GM12875 (cell line): ENCODE measurements around the gene CACNA1H.

Source experiments
- H3K4me3 ChIP-seq: one replicate; pipeline ENCODE4 v1.5.1; 2011; ENCODE audit warnings: low read depth, low read length, control low read depth
- TF ChIP-seq, protein P1 (sequence below): IDR thresholded peaks from 2 replicates; pipeline ENCODE4 v1.5.1; 2011; ENCODE audit warnings: low read depth, mild to moderate bottlenecking, control low read depth, inconsistent platforms, low read length, moderate library complexity, borderline replicate concordance; ENCODE audit not compliant: insufficient read depth

CACNA1H gene

DNA sequence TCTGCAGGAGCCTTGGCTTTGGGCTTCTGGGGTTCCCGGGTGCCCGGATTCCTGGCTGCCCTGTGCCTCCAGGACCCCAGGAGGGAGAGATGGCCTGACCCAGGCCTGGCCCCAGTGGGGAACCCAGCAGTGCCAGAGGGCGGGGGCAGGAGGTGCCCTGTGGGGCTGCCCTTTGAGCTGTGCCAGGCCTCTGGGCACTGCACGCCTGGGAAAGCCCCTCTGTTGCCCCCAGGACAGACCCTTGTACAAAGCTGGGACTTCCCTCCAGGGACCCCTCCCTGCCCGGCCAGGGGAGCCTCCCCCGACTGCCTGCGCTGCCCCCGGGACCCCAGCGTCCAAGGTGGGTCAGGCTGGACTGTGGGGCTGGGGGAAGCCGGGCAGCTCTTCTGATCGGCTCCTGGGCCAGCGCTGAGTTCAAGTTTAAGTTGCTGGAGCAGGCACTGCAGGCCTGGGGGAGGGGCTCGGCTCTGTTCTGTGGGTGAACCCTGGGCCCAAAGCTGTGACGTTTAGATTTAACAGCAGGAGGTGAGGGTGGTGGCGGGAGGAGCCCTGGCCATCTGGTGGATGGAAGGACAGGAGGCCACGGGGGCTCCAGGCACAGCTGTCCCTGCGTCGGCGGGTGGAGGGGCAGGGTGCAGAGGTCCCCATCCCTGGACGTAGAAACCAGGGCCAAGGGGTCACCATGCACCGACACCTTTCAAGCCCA, 29.2 kb upstream of the CACNA1H start:
- no peak overlapping the region for H3K4me3 ChIP-seq
- TF ChIP-seq, protein P1, sequence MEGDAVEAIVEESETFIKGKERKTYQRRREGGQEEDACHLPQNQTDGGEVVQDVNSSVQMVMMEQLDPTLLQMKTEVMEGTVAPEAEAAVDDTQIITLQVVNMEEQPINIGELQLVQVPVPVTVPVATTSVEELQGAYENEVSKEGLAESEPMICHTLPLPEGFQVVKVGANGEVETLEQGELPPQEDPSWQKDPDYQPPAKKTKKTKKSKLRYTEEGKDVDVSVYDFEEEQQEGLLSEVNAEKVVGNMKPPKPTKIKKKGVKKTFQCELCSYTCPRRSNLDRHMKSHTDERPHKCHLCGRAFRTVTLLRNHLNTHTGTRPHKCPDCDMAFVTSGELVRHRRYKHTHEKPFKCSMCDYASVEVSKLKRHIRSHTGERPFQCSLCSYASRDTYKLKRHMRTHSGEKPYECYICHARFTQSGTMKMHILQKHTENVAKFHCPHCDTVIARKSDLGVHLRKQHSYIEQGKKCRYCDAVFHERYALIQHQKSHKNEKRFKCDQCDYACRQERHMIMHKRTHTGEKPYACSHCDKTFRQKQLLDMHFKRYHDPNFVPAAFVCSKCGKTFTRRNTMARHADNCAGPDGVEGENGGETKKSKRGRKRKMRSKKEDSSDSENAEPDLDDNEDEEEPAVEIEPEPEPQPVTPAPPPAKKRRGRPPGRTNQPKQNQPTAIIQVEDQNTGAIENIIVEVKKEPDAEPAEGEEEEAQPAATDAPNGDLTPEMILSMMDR, result no peak

DNA sequence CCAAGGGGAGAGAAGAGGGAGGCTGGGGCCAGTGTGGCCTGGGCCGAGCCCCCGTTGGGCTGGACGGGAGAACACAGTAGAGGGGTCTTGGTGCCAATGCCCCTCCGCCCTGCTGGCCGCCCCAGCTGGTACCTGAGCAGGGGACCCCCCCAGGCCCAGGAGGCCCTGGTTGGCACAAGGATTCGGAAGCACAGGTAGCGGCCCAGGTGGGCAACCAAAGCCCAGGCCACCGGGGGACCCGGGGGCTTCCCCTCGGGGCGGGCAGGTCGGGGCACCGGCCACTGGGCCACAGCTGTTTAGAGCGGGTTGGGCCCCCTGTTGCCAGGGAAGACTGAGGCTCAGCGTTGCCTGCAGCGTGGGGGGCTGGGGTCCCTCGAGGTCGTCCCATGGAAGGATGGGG, 28.6 kb upstream of the CACNA1H start:
- TF ChIP-seq, protein P1, result no peak

DNA sequence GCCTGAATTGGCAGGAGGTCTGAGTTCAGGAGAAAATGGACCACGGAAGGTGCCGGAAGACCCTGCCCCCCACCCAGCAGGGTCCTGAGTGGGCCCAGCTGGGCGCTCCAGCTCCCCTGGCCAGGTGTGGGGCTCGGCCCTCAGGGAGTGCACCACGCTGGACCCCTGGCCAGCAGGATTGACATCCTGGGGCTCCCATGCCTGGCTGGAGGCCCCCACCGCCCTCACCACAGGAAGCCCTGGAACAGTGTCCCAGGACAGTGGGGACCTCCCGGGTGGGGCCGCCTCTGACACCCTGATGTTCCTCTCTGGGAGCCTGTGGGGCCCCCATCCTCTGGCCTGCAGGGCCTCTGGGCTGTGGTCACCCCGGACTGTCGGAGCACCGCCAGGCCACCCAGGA, 28.1 kb upstream of the CACNA1H start:
- TF ChIP-seq, protein P1, result no peak
- H3K4me3 ChIP-seq, result no peak overlapping the region

More for the DNA sequence above, 28.6 kb upstream of the CACNA1H start:
- no peak overlapping the region for H3K4me3 ChIP-seq

DNA sequence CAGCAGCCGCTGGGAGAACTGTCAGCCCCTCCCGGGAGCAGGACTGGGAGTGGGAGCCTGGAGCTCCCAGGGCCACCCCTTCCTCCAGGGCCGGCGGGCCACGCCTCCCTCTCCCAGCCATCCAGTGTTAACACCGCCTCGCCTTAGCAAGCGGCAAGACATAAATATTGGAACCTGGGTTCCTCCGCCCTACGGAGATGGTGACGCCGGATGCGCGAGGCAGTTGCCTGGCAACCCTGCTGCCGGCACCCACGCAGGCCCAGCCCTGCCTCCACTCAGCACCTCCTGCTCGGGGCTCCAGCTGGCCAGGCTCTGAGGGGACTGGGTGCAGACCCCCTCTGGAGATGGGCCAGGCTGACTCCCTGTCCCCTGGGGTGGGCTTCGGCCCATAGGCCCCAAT, 27.4 kb upstream of the CACNA1H start:
- TF ChIP-seq, protein P1, result no peak

DNA sequence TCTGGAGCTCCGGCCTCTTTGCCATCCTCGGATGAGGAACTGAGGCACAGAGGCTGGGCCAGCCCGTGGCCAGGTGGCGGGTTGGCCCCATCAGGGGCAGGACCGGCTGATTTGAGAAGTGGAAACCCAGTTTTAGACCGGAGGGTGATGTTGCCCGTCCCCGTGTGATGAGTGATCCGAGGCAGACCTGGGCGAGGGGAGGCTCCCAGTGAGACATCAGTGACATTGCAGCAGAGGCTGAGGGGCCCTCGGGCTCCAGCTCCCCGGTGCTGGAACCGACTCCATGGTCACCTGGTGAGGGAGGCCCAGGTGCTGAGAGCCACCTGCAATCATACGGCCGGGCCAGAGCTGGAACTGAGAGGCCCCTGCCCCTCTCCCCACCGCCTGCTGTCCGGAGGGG, 26.9 kb upstream of the CACNA1H start:
- TF ChIP-seq, protein P1, result no peak

More for the DNA sequence above, 27.4 kb upstream of the CACNA1H start:
- H3K4me3 ChIP-seq, result no peak overlapping the region

DNA sequence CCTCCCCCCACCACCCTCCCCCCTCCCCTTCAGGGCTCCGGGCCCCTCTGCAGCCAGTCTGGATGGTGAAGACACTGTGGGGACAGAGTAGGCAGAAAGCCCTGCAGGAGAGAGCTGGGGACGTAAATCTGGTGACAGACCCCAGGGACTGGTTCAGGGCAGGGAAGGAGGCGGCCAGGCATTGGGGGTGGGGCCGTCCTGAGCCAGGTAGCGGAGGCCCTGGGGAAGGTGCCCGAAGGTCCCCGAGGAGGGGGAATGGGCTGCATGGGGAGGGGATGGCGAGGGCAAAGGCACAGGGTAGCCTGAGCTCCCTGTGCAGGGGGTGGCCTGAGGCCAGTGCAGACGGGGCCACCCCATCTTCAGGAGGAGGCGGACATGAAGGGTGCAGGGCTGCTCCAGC, 26.3 kb upstream of the CACNA1H start:
- no peak overlapping the region for H3K4me3 ChIP-seq
- TF ChIP-seq, protein P1, result no peak

More for the DNA sequence above, 26.9 kb upstream of the CACNA1H start:
- H3K4me3 ChIP-seq, result no peak overlapping the region

DNA sequence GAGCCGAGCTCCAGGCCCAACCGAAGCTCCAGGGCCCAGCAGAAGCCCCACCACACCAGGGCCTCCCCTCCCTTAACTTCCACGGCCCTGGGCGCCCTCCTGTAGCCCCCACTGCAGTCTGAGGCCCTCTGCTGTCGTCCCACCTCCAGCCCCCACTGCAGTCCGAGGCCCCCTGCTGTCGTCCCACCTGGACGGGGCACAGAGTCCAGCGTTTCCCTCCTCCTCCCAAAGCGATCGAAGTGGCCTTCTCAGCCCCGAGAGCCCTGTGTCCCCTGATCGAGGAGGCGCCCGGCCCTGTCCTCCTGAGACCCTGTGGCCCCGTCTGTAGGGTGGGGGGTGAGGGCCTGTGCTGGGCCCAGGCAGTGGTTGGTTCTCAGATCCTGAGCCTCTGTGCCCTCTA, 25.8 kb upstream of the CACNA1H start:
- H3K4me3 ChIP-seq, result no peak overlapping the region
- TF ChIP-seq, protein P1, result no peak
